HEK293 (cell line): ENCODE results near the gene FLOT2.
A peak's percentile ranks its signal among the peaks of the same experiment; 100 is the strongest.

Experiments
- MEIS1 ChIP-seq: sonication (generic); formaldehyde crosslinking; IDR thresholded peaks from 2 replicates; pipeline ENCODE4 v1.8.1; 2022; ENCODE audit warnings: missing genetic modification reagents, mild to moderate bottlenecking, borderline replicate concordance
- MZF1 ChIP-seq: fragments of 450-650 bp; formaldehyde crosslinking; IDR thresholded peaks from 2 replicates; pipeline ENCODE4 v1.5.1; 2017; ENCODE audit warnings: missing biosample characterization, missing genetic modification characterization, borderline replicate concordance
- OSR2 ChIP-seq: fragments of 450-650 bp; formaldehyde crosslinking; IDR thresholded peaks from 2 replicates; pipeline ENCODE4 v1.5.1; 2016; ENCODE audit warnings: missing biosample characterization, missing genetic modification characterization
- OVOL3 ChIP-seq: fragments of 450-650 bp; formaldehyde crosslinking; IDR thresholded peaks from 2 replicates; pipeline ENCODE4 v1.5.1; 2016; ENCODE audit warnings: missing biosample characterization, missing genetic modification characterization
- PRDM1 ChIP-seq: fragments of 450-650 bp; formaldehyde crosslinking; IDR thresholded peaks from 2 replicates; pipeline ENCODE4; 2016; ENCODE audit warnings: missing biosample characterization, missing genetic modification characterization
- WT1 ChIP-seq: fragments of 450-650 bp; formaldehyde crosslinking; IDR thresholded peaks from 2 replicates; pipeline ENCODE4 v1.5.1; 2016; ENCODE audit warnings: missing biosample characterization, missing genetic modification characterization
- ZBTB8A ChIP-seq: fragments of 450-650 bp; formaldehyde crosslinking; IDR thresholded peaks from 2 replicates; pipeline ENCODE4 v1.5.1; 2016; ENCODE audit warnings: missing biosample characterization, missing genetic modification characterization
- ZEB2 ChIP-seq: fragments of 450-650 bp; formaldehyde crosslinking; IDR thresholded peaks from 2 replicates; pipeline ENCODE4 v1.5.1; 2016; ENCODE audit warnings: missing biosample characterization, missing genetic modification characterization
- ZIC2 ChIP-seq: fragments of 450-650 bp; formaldehyde crosslinking; IDR thresholded peaks from 2 replicates; pipeline ENCODE4 v1.5.1; 2016; ENCODE audit warnings: missing biosample characterization, missing genetic modification characterization
- ZNF132 ChIP-seq: fragments of 450-650 bp; formaldehyde crosslinking; IDR thresholded peaks from 2 replicates; pipeline ENCODE4 v1.5.1; 2017; ENCODE audit warnings: missing biosample characterization, missing genetic modification characterization, borderline replicate concordance
- ZNF155 ChIP-seq: fragments of 450-650 bp; formaldehyde crosslinking; IDR thresholded peaks from 2 replicates; pipeline ENCODE4 v1.5.1; 2016; ENCODE audit warnings: missing biosample characterization, missing genetic modification characterization
- ZNF157 ChIP-seq: fragments of 450-650 bp; formaldehyde crosslinking; IDR thresholded peaks from 2 replicates; pipeline ENCODE4 v1.5.1; 2016; ENCODE audit warnings: missing biosample characterization, missing genetic modification characterization
- ZNF19 ChIP-seq: fragments of 450-650 bp; formaldehyde crosslinking; IDR thresholded peaks from 2 replicates; pipeline ENCODE4; 2016; ENCODE audit warnings: missing biosample characterization, missing genetic modification characterization, low read depth
- ZNF214 ChIP-seq: fragments of 450-650 bp; formaldehyde crosslinking; IDR thresholded peaks from 2 replicates; pipeline ENCODE4 v1.5.1; 2017; ENCODE audit warnings: missing biosample characterization, mild to moderate bottlenecking, missing genetic modification characterization, borderline replicate concordance
- ZNF239 ChIP-seq: fragments of 450-650 bp; formaldehyde crosslinking; IDR thresholded peaks from 2 replicates; pipeline ENCODE4 v1.5.1; 2016; ENCODE audit warnings: missing biosample characterization, missing genetic modification characterization
- ZNF354C ChIP-seq: fragments of 450-650 bp; formaldehyde crosslinking; IDR thresholded peaks from 2 replicates; pipeline ENCODE4 v1.5.1; 2016; ENCODE audit warnings: missing biosample characterization, missing genetic modification characterization, low read depth, borderline replicate concordance
- ZNF521 ChIP-seq: fragments of 450-650 bp; formaldehyde crosslinking; IDR thresholded peaks from 2 replicates; pipeline ENCODE4 v1.5.1; 2017; ENCODE audit warnings: missing biosample characterization, mild to moderate bottlenecking, missing genetic modification characterization
- ZNF560 ChIP-seq: fragments of 450-650 bp; formaldehyde crosslinking; IDR thresholded peaks from 2 replicates; pipeline ENCODE4 v1.5.1; 2017; ENCODE audit warnings: missing biosample characterization, missing genetic modification characterization, borderline replicate concordance
- ZNF571 ChIP-seq: fragments of 450-650 bp; formaldehyde crosslinking; IDR thresholded peaks from 2 replicates; pipeline ENCODE4 v1.5.0; 2017; ENCODE audit warnings: missing biosample characterization, missing genetic modification characterization
- ZNF654 ChIP-seq: fragments of 450-650 bp; formaldehyde crosslinking; IDR thresholded peaks from 2 replicates; pipeline ENCODE4 v1.5.1; 2016; ENCODE audit warnings: low read depth, missing biosample characterization, missing genetic modification characterization
- ZNF664 ChIP-seq: fragments of 450-650 bp; formaldehyde crosslinking; IDR thresholded peaks from 2 replicates; pipeline ENCODE4 v1.5.1; 2016; ENCODE audit warnings: missing biosample characterization, missing genetic modification characterization
- ZSCAN16 ChIP-seq: fragments of 450-650 bp; formaldehyde crosslinking; IDR thresholded peaks from 2 replicates; pipeline ENCODE4 v1.5.1; 2016; ENCODE audit warnings: missing biosample characterization, missing genetic modification characterization
- ZSCAN30 ChIP-seq: fragments of 450-650 bp; IDR thresholded peaks from 2 replicates; pipeline ENCODE4 v1.5.1; 2018; ENCODE audit warnings: missing biosample characterization, mild to moderate bottlenecking, missing genetic modification characterization, moderate library complexity
- TF ChIP-seq, protein P1 (sequence below): fragments of 450-650 bp; formaldehyde crosslinking; IDR thresholded peaks from 2 replicates; pipeline ENCODE4; 2016; ENCODE audit warnings: missing biosample characterization, missing genetic modification characterization
- TF ChIP-seq, protein P2 (sequence below): sonication (generic); formaldehyde crosslinking; IDR thresholded peaks from 2 replicates; pipeline ENCODE4 v1.8.1; 2022; ENCODE audit warnings: mild to moderate bottlenecking, moderate library complexity, missing genetic modification reagents
- TF ChIP-seq, protein P3 (sequence below): fragments of 450-650 bp; formaldehyde crosslinking; IDR thresholded peaks from 2 replicates; pipeline ENCODE4 v1.5.1; 2016; ENCODE audit warnings: missing biosample characterization, missing genetic modification characterization, borderline replicate concordance
- TF ChIP-seq, protein P4 (sequence below): fragments of 450-650 bp; formaldehyde crosslinking; conservative IDR thresholded peaks from 2 replicates; pipeline ENCODE4 v1.5.1; 2016; ENCODE audit warnings: low read depth, missing biosample characterization, missing genetic modification characterization
- TF ChIP-seq, protein P5 (sequence below): fragments of 450-650 bp; formaldehyde crosslinking; IDR thresholded peaks from 2 replicates; pipeline ENCODE4 v1.5.1; 2016; ENCODE audit warnings: missing biosample characterization, missing genetic modification characterization
- TF ChIP-seq, protein P6 (sequence below): fragments of 450-650 bp; formaldehyde crosslinking; IDR thresholded peaks from 2 replicates; pipeline ENCODE4 v1.5.1; 2017; ENCODE audit warnings: missing biosample characterization, missing genetic modification characterization

FLOT2 gene

DNA sequence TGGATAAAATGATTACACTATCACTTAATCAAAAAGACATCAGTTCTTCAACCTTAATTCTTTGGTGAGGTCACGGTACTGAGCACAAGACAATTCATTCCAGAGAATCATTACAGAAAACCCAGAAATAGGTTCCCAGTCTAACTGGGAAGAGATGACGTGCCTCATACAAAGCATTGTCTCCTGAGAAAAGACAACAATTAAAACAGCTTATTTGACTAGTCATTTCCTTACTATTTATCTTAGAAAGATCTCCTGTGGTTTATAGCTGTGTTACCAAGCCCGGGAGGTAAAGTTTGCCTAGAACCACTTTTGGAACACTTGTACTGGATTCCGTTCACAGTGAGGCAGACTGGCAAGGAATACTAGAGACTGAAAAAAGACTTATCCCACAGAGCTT lies 48.7 kb upstream of the FLOT2 start (continued):
- TF ChIP-seq, protein P1, sequence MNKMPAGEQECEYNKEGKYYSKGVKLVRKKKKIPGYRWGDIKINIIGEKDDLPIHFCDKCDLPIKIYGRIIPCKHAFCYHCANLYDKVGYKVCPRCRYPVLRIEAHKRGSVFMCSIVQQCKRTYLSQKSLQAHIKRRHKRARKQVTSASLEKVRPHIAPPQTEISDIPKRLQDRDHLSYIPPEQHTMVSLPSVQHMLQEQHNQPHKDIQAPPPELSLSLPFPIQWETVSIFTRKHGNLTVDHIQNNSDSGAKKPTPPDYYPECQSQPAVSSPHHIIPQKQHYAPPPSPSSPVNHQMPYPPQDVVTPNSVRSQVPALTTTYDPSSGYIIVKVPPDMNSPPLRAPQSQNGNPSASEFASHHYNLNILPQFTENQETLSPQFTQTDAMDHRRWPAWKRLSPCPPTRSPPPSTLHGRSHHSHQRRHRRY (tag by site-specific recombination), result no peak
- TF ChIP-seq ZNF571 (tag by site-specific recombination), result no peak
- peak; percentile 36; the same call in 1 of the 2 replicates for TF ChIP-seq OSR2 (tag by site-specific recombination)
- no peak for TF ChIP-seq ZSCAN16
- TF ChIP-seq WT1 (tag by site-specific recombination), result no peak
- no peak for TF ChIP-seq ZNF155 (tag by site-specific recombination)
- no peak for TF ChIP-seq ZNF19 (tag by site-specific recombination)
- TF ChIP-seq, protein P2, sequence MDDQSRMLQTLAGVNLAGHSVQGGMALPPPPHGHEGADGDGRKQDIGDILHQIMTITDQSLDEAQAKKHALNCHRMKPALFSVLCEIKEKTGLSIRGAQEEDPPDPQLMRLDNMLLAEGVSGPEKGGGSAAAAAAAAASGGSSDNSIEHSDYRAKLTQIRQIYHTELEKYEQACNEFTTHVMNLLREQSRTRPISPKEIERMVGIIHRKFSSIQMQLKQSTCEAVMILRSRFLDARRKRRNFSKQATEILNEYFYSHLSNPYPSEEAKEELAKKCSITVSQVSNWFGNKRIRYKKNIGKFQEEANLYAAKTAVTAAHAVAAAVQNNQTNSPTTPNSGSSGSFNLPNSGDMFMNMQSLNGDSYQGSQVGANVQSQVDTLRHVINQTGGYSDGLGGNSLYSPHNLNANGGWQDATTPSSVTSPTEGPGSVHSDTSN (CRISPR knock-in tag), result no peak
- TF ChIP-seq ZNF132 (tag by site-specific recombination), result no peak
- TF ChIP-seq, protein P3, sequence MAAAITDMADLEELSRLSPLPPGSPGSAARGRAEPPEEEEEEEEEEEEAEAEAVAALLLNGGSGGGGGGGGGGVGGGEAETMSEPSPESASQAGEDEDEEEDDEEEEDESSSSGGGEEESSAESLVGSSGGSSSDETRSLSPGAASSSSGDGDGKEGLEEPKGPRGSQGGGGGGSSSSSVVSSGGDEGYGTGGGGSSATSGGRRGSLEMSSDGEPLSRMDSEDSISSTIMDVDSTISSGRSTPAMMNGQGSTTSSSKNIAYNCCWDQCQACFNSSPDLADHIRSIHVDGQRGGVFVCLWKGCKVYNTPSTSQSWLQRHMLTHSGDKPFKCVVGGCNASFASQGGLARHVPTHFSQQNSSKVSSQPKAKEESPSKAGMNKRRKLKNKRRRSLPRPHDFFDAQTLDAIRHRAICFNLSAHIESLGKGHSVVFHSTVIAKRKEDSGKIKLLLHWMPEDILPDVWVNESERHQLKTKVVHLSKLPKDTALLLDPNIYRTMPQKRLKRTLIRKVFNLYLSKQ (tag by site-specific recombination), result no peak
- TF ChIP-seq OVOL3, result no peak
- TF ChIP-seq ZNF239 (tag by site-specific recombination), result no peak
- no peak for TF ChIP-seq MEIS1 (CRISPR knock-in tag)
- TF ChIP-seq, protein P4, sequence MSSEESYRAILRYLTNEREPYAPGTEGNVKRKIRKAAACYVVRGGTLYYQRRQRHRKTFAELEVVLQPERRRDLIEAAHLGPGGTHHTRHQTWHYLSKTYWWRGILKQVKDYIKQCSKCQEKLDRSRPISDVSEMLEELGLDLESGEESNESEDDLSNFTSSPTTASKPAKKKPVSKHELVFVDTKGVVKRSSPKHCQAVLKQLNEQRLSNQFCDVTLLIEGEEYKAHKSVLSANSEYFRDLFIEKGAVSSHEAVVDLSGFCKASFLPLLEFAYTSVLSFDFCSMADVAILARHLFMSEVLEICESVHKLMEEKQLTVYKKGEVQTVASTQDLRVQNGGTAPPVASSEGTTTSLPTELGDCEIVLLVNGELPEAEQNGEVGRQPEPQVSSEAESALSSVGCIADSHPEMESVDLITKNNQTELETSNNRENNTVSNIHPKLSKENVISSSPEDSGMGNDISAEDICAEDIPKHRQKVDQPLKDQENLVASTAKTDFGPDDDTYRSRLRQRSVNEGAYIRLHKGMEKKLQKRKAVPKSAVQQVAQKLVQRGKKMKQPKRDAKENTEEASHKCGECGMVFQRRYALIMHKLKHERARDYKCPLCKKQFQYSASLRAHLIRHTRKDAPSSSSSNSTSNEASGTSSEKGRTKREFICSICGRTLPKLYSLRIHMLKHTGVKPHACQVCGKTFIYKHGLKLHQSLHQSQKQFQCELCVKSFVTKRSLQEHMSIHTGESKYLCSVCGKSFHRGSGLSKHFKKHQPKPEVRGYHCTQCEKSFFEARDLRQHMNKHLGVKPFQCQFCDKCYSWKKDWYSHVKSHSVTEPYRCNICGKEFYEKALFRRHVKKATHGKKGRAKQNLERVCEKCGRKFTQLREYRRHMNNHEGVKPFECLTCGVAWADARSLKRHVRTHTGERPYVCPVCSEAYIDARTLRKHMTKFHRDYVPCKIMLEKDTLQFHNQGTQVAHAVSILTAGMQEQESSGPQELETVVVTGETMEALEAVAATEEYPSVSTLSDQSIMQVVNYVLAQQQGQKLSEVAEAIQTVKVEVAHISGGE (tag by site-specific recombination), result no peak
- TF ChIP-seq, protein P5, sequence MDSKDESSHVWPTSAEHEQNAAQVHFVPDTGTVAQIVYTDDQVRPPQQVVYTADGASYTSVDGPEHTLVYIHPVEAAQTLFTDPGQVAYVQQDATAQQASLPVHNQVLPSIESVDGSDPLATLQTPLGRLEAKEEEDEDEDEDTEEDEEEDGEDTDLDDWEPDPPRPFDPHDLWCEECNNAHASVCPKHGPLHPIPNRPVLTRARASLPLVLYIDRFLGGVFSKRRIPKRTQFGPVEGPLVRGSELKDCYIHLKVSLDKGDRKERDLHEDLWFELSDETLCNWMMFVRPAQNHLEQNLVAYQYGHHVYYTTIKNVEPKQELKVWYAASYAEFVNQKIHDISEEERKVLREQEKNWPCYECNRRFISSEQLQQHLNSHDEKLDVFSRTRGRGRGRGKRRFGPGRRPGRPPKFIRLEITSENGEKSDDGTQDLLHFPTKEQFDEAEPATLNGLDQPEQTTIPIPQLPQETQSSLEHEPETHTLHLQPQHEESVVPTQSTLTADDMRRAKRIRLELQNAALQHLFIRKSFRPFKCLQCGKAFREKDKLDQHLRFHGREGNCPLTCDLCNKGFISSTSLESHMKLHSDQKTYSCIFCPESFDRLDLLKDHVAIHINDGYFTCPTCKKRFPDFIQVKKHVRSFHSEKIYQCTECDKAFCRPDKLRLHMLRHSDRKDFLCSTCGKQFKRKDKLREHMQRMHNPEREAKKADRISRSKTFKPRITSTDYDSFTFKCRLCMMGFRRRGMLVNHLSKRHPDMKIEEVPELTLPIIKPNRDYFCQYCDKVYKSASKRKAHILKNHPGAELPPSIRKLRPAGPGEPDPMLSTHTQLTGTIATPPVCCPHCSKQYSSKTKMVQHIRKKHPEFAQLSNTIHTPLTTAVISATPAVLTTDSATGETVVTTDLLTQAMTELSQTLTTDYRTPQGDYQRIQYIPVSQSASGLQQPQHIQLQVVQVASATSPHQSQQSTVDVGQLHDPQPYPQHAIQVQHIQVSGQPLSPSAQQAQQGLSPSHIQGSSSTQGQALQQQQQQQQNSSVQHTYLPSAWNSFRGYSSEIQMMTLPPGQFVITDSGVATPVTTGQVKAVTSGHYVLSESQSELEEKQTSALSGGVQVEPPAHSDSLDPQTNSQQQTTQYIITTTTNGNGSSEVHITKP (tag by site-specific recombination), result no peak
- TF ChIP-seq ZNF654 (tag by site-specific recombination), result no peak
- TF ChIP-seq ZNF560 (tag by site-specific recombination), result no peak
- TF ChIP-seq, protein P6, sequence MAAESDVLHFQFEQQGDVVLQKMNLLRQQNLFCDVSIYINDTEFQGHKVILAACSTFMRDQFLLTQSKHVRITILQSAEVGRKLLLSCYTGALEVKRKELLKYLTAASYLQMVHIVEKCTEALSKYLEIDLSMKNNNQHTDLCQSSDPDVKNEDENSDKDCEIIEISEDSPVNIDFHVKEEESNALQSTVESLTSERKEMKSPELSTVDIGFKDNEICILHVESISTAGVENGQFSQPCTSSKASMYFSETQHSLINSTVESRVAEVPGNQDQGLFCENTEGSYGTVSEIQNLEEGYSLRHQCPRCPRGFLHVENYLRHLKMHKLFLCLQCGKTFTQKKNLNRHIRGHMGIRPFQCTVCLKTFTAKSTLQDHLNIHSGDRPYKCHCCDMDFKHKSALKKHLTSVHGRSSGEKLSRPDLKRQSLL (tag by site-specific recombination), result no peak
- TF ChIP-seq PRDM1, result no peak
- no peak for TF ChIP-seq ZSCAN30 (tag by site-specific recombination)
- TF ChIP-seq MZF1, result no peak
- TF ChIP-seq ZNF664 (tag by site-specific recombination), result no peak
- no peak for TF ChIP-seq ZNF157
- no peak for TF ChIP-seq ZNF354C (tag by site-specific recombination)
- no peak for TF ChIP-seq ZNF521 (tag by site-specific recombination)
- TF ChIP-seq ZIC2 (tag by site-specific recombination), result peak; percentile 42
- no peak for TF ChIP-seq ZEB2 (tag by site-specific recombination)
- TF ChIP-seq ZNF214 (tag by site-specific recombination), result no peak
- no peak for TF ChIP-seq ZBTB8A (tag by site-specific recombination)
